Measurements from ENCODE around the gene RAB9B. TPM values are rescaled to one million over a fixed set of nuclear protein-coding genes. Genes with fewer than 3 reads are reported as not detected.

The RAB9B gene
- total RNA-seq, 1 experiment from 2014 or later: 0.62 TPM

DNA sequence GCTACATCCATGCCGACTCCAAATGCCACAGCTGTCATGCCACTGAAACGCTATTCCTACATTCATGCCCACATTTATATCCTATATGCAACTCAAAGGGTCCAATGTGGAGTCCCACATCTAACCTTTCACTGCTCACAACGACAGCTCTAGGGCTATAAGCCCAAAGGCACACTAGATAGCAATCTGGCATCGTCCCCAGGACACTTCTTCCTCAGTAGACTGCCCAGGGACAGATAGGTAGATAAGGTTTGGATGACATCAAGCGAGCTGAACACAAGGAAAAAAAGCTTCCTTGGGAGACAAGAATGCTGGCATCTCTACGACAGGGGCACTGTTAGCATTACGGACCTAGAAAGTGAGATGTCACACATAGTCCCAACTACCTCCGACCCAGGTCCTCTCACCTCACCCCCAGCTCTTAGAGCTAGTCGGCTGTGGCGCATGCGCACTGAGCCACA is 685 bp downstream of the RAB9B start:
- no peak for TF ChIP-seq REST (IDR thresholded peaks at IDR 0.05; ENCODE audit: insufficient read depth in 1 of 2, low read depth in 2 of 2, low read length in 1 of 2)
- no peak for TF ChIP-seq POLR2AphosphoS5 (IDR thresholded peaks at IDR 0.05; ENCODE audit: low read depth, low read length)
- no peak for TF ChIP-seq SIN3A (IDR thresholded peaks at IDR 0.05; ENCODE audit: borderline replicate concordance, insufficient read depth, low read depth, low read length)
- H3K4me3 ChIP-seq (ENCODE audit: low read depth in 2 of 2, low read length in 2 of 2): peak overlapping the region; percentile 63 to 73
- BruUV-seq (replicated peaks): no TSS peak
- no peaks in the 10 kb centered on the region for H3K9me3 ChIP-seq (ENCODE audit: control insufficient read depth, insufficient read depth, low read depth, low read length)
- peak; percentile 31 for ATAC-seq
- no peak overlapping the region for H3K27ac ChIP-seq (ENCODE audit: low read length)
- intact Hi-C loops (cut with micrococcal nuclease; ENCODE audit: unreplicated experiment) (no loop called here), in situ Hi-C loops (cut with HindIII; ENCODE audit: low pct_unique_long_range_greater_than_20kb, low sequenced_read_pairs) (no loop called here)
- no peaks in the 10 kb centered on the region for H3K4me1 ChIP-seq (ENCODE audit: control insufficient read depth, insufficient read depth, low read length)
- H3K27me3 ChIP-seq (ENCODE audit: control insufficient read depth, insufficient read depth, low read length): peaks cover 8% of the 10 kb centered on the region
- H3K36me3 ChIP-seq (ENCODE audit: control insufficient read depth, insufficient read depth, low read length): no peaks in the 10 kb centered on the region
- peak; percentile 4 for DNase-seq (ENCODE audit: low read depth, low spot score)
- ChIA-PET POLR2A (no interaction called here), CTCF (interaction anchor here (1.5 kb wide), 1 partner anchor 14 kb away, joined by 4 read pairs; no protein-coding TSS in a partner anchor)

- Histone ChIP-seq H3K36me3 (ENCODE audit: control insufficient read depth, insufficient read depth, low read length) (no peaks in the 10 kb centered on the region), H3K27me3 (ENCODE audit: control insufficient read depth, insufficient read depth, low read length) (peaks cover 8% of the 10 kb centered on the region), H3K4me3 (ENCODE audit: low read depth in 2 of 2, low read length in 2 of 2) (no peak overlapping the region), H3K4me1 (ENCODE audit: control insufficient read depth, insufficient read depth, low read length) (no peaks in the 10 kb centered on the region), H3K9me3 (ENCODE audit: control insufficient read depth, insufficient read depth, low read depth, low read length) (no peaks in the 10 kb centered on the region), H3K27ac (ENCODE audit: low read length) (no peak overlapping the region)
- no TSS peak for BruUV-seq (replicated peaks)
- TF ChIP-seq SIN3A (IDR thresholded peaks at IDR 0.05; ENCODE audit: borderline replicate concordance, insufficient read depth, low read depth, low read length) (no peak), REST (IDR thresholded peaks at IDR 0.05; ENCODE audit: insufficient read depth in 1 of 2, low read depth in 2 of 2, low read length in 1 of 2) (no peak), POLR2AphosphoS5 (IDR thresholded peaks at IDR 0.05; ENCODE audit: low read depth, low read length) (no peak), TCF7L2 (IDR thresholded peaks at IDR 0.05; ENCODE audit: low read depth, low read length) (no peak)
- TF ChIP-seq, protein P1, sequence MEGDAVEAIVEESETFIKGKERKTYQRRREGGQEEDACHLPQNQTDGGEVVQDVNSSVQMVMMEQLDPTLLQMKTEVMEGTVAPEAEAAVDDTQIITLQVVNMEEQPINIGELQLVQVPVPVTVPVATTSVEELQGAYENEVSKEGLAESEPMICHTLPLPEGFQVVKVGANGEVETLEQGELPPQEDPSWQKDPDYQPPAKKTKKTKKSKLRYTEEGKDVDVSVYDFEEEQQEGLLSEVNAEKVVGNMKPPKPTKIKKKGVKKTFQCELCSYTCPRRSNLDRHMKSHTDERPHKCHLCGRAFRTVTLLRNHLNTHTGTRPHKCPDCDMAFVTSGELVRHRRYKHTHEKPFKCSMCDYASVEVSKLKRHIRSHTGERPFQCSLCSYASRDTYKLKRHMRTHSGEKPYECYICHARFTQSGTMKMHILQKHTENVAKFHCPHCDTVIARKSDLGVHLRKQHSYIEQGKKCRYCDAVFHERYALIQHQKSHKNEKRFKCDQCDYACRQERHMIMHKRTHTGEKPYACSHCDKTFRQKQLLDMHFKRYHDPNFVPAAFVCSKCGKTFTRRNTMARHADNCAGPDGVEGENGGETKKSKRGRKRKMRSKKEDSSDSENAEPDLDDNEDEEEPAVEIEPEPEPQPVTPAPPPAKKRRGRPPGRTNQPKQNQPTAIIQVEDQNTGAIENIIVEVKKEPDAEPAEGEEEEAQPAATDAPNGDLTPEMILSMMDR (IDR thresholded peaks at IDR 0.05): no peak
- in situ Hi-C loops (cut with HindIII; ENCODE audit: low pct_unique_long_range_greater_than_20kb, low sequenced_read_pairs): no loop called here
- intact Hi-C loops (cut with micrococcal nuclease; ENCODE audit: unreplicated experiment): no loop called here
- ATAC-seq: no peak
- DNase-seq (ENCODE audit: low read depth, low spot score): no peak
- ChIA-PET POLR2A (no interaction called here), CTCF (no interaction called here)
Measured at GRCh38 chrX:103830848-103831247, 1.2 kb downstream of the RAB9B start.
